Prostate gland (tissue), 2 donors: ENCODE data around the gene NUP210L. TPM values are rescaled to one million over a fixed set of nuclear protein-coding genes. Genes with fewer than 3 reads are reported as not detected.

Source experiments
- DNase-seq: peaks from one replicate; pipeline ENCODE4 v3.0.0-alpha.2; 2019; ENCODE audit warnings: low spot score
- H3K27ac ChIP-seq, 2 donors: fragments of 200-600 bp; sonication (generic); 2 replicates each; pipeline ENCODE4 v1.5.1; 2017 to 2019
- H3K27me3 ChIP-seq: fragments of 200-600 bp; sonication (generic); replicated peaks from 2 replicates; pipeline ENCODE4 v1.5.1; 2019; ENCODE audit not compliant: insufficient read depth
- H3K36me3 ChIP-seq, 2 donors: fragments of 200-600 bp; sonication (generic); 1 replicate in 1 of 2; 2 replicates in 1 of 2; pipeline versions ENCODE4 v1.5.1 to v1.8.1; 2017 to 2019
- H3K4me1 ChIP-seq: fragments of 200-600 bp; sonication (generic); replicated peaks from 2 replicates; pipeline ENCODE4 v1.5.1; 2019
- H3K4me3 ChIP-seq, 2 donors: fragments of 200-600 bp; sonication (generic); 2 replicates each; pipeline ENCODE4 v1.5.1; 2017 to 2019
- H3K9me3 ChIP-seq: fragments of 200-600 bp; sonication (generic); 2 replicates; pipeline ENCODE4 v1.5.1; 2017
- POLR2A ChIP-seq: fragments of 450-650 bp; IDR thresholded peaks from one replicate; pipeline ENCODE4 v1.6.1; 2016; ENCODE audit warnings: antibody characterized with exemption, mild to moderate bottlenecking
- POLR2AphosphoS5 ChIP-seq: sonication (generic); formaldehyde crosslinking; IDR thresholded peaks from one replicate; pipeline ENCODE4 v1.6.1; 2017; ENCODE audit warnings: antibody characterized with exemption
- WGBS: methylation state at CpG from one replicate; pipeline ENCODE4 v1.1.5; 2018; 5-methylcytosine and 5-hydroxymethylcytosine counted together
- intact Hi-C: fragments of 100-400 bp; cut with DNase I; formaldehyde crosslinking; loops from one replicate; pipeline ENCODE4 v1.14.2; 2022
- total RNA-seq, 2 donors: library from RNA; depleted of rRNA; stranded (reverse); fragments of >200 nt; gene quantifications; one replicate each; pipeline ENCODE4 v1.1.0, GENCODE V29; 2016
- TF ChIP-seq, protein P1 (sequence below), 4 experiments: fragments of 200-600 bp in 2 of 4; fragments of 450-650 bp in 2 of 4; sonication (generic) in 2 of 4; IDR thresholded peaks; 1 replicate in 3 of 4; 2 replicates in 1 of 4; pipeline ENCODE4 v1.5.1; 2016 to 2019; ENCODE audit warnings: antibody characterized with exemption in 4 of 4, mild to moderate bottlenecking in 2 of 4, moderate library complexity in 2 of 4

The NUP210L gene
- total RNA-seq, 2 donors from 2014 or later = 0.05 to 5.7 TPM

DNA sequence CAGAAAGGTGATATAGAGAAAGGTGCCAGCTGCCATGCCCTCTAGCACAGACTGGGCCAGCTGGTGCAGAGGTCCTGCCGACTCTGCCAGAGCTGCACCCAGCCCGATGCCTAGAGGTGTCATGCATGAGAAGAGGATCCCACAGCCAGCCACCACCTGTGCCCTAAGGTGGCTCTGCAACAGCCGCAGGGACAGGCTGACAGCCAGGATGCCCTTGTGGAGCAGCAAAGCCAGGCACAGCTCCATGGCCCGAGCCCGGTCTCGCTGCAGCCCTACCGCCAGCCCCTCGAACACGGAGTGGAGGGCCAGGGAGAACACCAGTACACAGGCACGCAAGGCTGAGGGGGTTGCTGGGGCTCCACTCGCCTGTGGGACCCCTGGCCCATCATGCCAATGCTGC lies 194.7 kb downstream of the NUP210L start:
- intact Hi-C loops = no loop called here
- TF ChIP-seq, protein P1, sequence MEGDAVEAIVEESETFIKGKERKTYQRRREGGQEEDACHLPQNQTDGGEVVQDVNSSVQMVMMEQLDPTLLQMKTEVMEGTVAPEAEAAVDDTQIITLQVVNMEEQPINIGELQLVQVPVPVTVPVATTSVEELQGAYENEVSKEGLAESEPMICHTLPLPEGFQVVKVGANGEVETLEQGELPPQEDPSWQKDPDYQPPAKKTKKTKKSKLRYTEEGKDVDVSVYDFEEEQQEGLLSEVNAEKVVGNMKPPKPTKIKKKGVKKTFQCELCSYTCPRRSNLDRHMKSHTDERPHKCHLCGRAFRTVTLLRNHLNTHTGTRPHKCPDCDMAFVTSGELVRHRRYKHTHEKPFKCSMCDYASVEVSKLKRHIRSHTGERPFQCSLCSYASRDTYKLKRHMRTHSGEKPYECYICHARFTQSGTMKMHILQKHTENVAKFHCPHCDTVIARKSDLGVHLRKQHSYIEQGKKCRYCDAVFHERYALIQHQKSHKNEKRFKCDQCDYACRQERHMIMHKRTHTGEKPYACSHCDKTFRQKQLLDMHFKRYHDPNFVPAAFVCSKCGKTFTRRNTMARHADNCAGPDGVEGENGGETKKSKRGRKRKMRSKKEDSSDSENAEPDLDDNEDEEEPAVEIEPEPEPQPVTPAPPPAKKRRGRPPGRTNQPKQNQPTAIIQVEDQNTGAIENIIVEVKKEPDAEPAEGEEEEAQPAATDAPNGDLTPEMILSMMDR (IDR thresholded peaks at IDR 0.05) = no peak
- TF ChIP-seq POLR2A (no peak), POLR2AphosphoS5 (no peak)
- Histone ChIP-seq H3K4me3 (no peak overlapping the region), H3K27ac (peak overlapping the region in 1 of 2 donors; percentile 97), H3K27me3 (no peaks in the 10 kb centered on the region), H3K9me3 (no peaks in the 10 kb centered on the region), H3K4me1 (no peaks in the 10 kb centered on the region), H3K36me3 (no peaks in the 10 kb centered on the region)
- 94% methylated on average over 11 of the region's 11 CpGs for WGBS
- no peak for DNase-seq

DNA sequence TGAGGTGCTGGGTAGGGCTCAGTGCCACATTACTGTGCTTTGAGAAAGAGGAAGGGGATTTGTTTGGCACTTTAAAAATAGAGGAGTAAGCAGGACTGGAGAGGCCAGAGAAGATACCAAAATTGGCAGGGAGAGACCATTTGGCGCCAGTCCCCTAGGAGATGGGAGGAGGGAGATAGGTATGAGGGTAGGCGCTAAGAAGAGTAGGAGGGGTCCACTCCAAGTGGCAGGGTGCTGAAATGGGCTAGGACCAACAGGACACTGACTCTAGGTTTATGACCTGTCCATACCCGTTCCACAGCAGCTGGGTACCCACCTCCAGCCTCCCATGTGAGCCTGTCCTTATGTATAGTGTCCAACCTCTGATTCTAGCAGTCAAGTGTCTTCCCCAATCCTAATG lies 195.4 kb downstream of the NUP210L start:
- Histone ChIP-seq H3K27ac (peak overlapping the region; percentile 96 to 97), H3K36me3 (no peaks in the 10 kb centered on the region), H3K4me3 (no peak overlapping the region), H3K9me3 (no peaks in the 10 kb centered on the region), H3K4me1 (no peaks in the 10 kb centered on the region), H3K27me3 (no peaks in the 10 kb centered on the region)
- intact Hi-C loops = no loop called here
- TF ChIP-seq POLR2A (no peak), POLR2AphosphoS5 (no peak)
- TF ChIP-seq, protein P1 (IDR thresholded peaks at IDR 0.05) = no peak
- DNase-seq = no peak
- WGBS = 51% methylated on average over 3 of the region's 3 CpGs

DNA sequence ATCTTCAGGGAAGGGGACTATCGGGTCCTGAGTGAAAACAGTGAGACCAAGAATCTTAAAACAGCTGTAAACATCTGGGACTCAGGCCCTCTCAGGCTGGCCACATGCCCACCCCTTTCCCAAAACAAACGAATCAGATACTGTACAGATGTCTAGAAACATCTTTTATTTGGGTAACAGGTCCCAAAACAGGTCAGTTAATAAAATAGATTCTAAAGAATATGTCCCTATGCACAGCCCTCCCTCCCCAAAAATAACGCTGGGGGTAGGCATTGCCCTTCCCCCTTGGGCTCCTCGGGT lies 196.0 kb downstream of the NUP210L start:
- peak overlapping the region; percentile 96 to 97 for H3K27ac ChIP-seq
- no peaks in the 10 kb centered on the region for H3K9me3 ChIP-seq
- no peaks in the 10 kb centered on the region for H3K27me3 ChIP-seq
- intact Hi-C loops = no loop called here
- H3K4me3 ChIP-seq = peak overlapping the region in 1 of 2 donors; percentile 83
- no peaks in the 10 kb centered on the region for H3K36me3 ChIP-seq
- 6% methylated on average over 4 of the region's 4 CpGs for WGBS
- no peaks in the 10 kb centered on the region for H3K4me1 ChIP-seq
- TF ChIP-seq, protein P1 (IDR thresholded peaks at IDR 0.05) = no peak
- TF ChIP-seq POLR2A = no peak
- no peak for TF ChIP-seq POLR2AphosphoS5
- DNase-seq = no peak

DNA sequence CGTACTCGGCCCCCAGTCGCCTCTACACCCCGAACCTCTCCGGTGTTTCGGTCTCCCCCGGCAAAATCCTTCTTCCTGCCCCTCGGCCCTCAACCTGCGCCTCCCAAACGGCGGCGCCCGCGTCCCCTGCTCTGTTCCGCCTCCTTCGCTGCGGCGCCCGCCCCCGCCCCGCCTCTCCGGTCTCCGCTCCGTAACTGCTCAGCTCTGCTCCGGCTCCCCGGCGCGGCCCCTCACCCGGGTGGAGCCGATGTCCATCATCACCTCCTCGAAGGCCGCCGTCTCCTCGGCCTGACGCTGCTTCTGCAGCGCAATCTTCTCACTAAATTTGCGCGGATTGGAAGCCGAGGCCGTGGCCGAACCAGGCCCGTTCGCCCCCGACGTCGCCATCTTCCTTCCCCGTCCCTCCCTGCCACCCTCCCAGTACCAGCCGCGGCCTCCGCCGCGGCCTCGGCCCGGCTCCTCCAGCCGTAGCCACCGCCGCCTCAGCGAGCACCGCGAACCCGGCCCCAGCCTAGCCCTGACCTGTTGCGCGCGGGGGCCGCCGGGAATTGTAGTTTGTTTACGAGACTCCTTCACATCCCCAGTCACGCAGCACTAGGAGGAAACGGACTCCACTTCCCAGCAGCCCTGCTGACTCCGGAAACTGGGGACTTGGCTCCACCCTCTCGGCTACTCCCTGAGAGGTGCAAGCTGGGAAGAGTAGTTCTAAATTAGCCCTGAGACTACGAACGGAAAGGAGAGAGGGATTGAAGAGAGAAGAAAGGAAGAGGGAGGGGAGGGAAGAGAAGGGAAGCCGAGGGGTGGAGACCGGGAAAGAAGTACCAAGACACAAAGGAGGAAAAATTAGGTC lies 196.5 kb downstream of the NUP210L start, which contains the start of gene CRTC2:
TSS of gene CRTC2 (minus strand) at position 502 of the 850 bp plus-strand sequence. CDS start at position 387, 115 bp downstream.
- Histone ChIP-seq H3K36me3 (no peaks in the 10 kb centered on the region), H3K4me1 (no peaks in the 10 kb centered on the region), H3K4me3 (peak within 1 kb of the TSS; percentile 83 to 96), H3K27ac (peak within 1 kb of the TSS; percentile 96 to 97), H3K9me3 (no peaks in the 10 kb centered on the region), H3K27me3 (no peaks in the 10 kb centered on the region)
- TF ChIP-seq POLR2AphosphoS5 (peak; percentile 99), POLR2A (peak; percentile 83)
- TF ChIP-seq, protein P1 (IDR thresholded peaks at IDR 0.05) = no peak
- 1% methylated on average over 66 of the region's 75 CpGs for WGBS
- intact Hi-C loops = no loop called here
- peak; percentile 99 for DNase-seq

DNA sequence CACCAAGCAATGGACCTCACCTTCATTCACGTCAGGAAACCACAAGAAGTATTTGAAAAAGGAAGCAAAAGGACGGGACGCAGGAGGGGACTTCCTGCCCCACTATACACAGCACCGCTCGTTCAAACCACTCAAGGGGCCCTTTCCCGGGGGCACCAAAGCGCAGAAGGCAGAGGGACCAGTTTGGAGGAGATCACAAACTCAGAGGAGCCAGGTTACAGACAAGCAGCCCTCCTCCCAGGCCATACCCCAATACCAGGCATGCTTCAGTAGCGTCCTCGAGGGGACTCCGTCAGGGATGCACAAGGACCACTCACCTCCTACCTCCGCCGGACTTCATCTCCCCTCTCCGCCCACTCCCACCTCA lies 197.1 kb downstream of the NUP210L start:
- H3K4me1 ChIP-seq = no peaks in the 10 kb centered on the region

More for the DNA sequence above, 197.1 kb downstream of the NUP210L start:
- TF ChIP-seq POLR2AphosphoS5 = no peak
- H3K36me3 ChIP-seq = peaks cover 0 to 1% of the 10 kb centered on the region in 2 donors
- intact Hi-C loops = no loop called here
- no peak for DNase-seq
- no peaks in the 10 kb centered on the region for H3K9me3 ChIP-seq
- peak overlapping the region; percentile 96 to 97 for H3K27ac ChIP-seq
- no peaks in the 10 kb centered on the region for H3K27me3 ChIP-seq
- WGBS = 0% methylated on average over 13 of the region's 13 CpGs
- H3K4me3 ChIP-seq = peak overlapping the region; percentile 83 to 96
